ENCODE data around the gene LRRC27.

DNA sequence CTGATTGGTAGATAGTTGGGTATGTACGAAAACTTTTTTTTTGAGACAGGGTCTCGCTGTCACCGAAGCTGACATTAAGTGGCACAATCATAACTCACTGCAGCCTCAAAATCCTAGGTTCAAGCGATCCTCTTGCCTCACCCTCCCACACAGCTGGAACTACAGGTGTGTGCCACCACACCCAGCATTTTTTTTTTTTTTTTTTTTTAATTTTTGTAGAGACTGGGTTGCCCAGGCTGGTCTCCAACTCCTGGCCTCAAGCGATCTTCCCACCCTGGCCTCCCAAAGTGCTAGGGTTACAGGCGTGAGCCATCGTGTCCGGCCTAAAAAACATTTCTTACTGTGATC, 1.5 kb upstream of the LRRC27 start:
- TF ChIP-seq, protein P1, sequence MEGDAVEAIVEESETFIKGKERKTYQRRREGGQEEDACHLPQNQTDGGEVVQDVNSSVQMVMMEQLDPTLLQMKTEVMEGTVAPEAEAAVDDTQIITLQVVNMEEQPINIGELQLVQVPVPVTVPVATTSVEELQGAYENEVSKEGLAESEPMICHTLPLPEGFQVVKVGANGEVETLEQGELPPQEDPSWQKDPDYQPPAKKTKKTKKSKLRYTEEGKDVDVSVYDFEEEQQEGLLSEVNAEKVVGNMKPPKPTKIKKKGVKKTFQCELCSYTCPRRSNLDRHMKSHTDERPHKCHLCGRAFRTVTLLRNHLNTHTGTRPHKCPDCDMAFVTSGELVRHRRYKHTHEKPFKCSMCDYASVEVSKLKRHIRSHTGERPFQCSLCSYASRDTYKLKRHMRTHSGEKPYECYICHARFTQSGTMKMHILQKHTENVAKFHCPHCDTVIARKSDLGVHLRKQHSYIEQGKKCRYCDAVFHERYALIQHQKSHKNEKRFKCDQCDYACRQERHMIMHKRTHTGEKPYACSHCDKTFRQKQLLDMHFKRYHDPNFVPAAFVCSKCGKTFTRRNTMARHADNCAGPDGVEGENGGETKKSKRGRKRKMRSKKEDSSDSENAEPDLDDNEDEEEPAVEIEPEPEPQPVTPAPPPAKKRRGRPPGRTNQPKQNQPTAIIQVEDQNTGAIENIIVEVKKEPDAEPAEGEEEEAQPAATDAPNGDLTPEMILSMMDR (IDR thresholded peaks at IDR 0.05): no peak
- no peak for TF ChIP-seq EZH2 (IDR thresholded peaks at IDR 0.05; ENCODE audit: borderline replicate concordance, insufficient read depth, low read depth, low read length, poor library complexity, severe bottlenecking)
